HuH-7 (cell line): ENCODE data around the gene RTN4.
A peak's percentile ranks its signal among the peaks of the same experiment; 100 is the strongest.
"Not testable (repeated sequence)": the region's sequence is repeated elsewhere in the genome, so short reads cannot be mapped to it uniquely, and the experiment has no call there.

Source experiments
- DNase-seq: peaks from one replicate; pipeline ENCODE4 v3.0.0; 2011; ENCODE audit warnings: low spot score

RTN4 gene, protein sequence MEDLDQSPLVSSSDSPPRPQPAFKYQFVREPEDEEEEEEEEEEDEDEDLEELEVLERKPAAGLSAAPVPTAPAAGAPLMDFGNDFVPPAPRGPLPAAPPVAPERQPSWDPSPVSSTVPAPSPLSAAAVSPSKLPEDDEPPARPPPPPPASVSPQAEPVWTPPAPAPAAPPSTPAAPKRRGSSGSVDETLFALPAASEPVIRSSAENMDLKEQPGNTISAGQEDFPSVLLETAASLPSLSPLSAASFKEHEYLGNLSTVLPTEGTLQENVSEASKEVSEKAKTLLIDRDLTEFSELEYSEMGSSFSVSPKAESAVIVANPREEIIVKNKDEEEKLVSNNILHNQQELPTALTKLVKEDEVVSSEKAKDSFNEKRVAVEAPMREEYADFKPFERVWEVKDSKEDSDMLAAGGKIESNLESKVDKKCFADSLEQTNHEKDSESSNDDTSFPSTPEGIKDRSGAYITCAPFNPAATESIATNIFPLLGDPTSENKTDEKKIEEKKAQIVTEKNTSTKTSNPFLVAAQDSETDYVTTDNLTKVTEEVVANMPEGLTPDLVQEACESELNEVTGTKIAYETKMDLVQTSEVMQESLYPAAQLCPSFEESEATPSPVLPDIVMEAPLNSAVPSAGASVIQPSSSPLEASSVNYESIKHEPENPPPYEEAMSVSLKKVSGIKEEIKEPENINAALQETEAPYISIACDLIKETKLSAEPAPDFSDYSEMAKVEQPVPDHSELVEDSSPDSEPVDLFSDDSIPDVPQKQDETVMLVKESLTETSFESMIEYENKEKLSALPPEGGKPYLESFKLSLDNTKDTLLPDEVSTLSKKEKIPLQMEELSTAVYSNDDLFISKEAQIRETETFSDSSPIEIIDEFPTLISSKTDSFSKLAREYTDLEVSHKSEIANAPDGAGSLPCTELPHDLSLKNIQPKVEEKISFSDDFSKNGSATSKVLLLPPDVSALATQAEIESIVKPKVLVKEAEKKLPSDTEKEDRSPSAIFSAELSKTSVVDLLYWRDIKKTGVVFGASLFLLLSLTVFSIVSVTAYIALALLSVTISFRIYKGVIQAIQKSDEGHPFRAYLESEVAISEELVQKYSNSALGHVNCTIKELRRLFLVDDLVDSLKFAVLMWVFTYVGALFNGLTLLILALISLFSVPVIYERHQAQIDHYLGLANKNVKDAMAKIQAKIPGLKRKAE

DNA sequence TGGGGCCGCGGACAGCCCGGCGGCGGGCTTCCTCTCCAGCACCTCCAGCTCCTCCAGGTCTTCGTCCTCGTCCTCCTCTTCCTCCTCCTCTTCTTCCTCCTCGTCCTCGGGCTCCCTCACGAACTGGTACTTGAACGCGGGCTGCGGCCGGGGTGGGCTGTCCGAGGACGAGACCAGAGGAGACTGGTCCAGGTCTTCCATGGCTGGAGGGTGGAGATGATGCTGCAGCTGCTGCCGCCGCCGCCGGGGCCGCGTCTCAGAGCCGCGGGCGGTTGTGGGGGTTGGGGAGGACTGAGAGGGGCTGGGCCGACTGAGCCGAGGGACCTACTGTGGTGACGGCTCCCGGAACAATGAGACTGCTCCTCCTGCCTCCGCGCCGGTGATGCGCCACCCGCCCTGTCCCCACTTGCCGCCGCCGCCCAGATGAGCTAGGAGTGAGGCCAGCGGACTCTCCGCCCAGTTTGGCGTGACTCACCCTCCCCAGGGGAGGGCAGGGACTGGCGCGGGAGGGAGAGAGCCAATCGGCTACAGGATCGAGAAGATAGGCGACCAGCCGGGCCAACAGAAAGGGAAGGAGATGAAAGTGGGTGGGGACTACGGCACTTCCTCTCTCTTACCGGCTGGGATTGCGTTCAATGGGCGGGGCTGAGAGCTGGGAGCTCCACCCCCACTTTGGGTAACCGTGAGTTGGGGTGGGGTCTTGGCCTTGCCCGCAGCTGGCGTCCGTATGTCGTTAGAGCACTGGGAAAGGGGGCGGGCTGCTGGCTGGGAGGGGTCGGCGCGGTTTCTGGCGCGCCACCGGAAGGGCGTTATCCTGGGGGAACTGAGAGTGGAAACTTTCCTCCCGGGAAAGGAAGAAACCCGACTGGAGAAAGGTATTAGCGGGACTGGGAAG, at the start of gene RTN4:
Gene RTN4, minus strand, starts transcription at position 352 of the 895 bp plus-strand sequence. Its CDS starts 151 bp downstream, at position 201.
- DNase-seq: peak; percentile 99

GRCh38 chr2:55099493-55099877, 49.2 kb upstream of the RTN4 start:
- DNase-seq: no peak

DNA sequence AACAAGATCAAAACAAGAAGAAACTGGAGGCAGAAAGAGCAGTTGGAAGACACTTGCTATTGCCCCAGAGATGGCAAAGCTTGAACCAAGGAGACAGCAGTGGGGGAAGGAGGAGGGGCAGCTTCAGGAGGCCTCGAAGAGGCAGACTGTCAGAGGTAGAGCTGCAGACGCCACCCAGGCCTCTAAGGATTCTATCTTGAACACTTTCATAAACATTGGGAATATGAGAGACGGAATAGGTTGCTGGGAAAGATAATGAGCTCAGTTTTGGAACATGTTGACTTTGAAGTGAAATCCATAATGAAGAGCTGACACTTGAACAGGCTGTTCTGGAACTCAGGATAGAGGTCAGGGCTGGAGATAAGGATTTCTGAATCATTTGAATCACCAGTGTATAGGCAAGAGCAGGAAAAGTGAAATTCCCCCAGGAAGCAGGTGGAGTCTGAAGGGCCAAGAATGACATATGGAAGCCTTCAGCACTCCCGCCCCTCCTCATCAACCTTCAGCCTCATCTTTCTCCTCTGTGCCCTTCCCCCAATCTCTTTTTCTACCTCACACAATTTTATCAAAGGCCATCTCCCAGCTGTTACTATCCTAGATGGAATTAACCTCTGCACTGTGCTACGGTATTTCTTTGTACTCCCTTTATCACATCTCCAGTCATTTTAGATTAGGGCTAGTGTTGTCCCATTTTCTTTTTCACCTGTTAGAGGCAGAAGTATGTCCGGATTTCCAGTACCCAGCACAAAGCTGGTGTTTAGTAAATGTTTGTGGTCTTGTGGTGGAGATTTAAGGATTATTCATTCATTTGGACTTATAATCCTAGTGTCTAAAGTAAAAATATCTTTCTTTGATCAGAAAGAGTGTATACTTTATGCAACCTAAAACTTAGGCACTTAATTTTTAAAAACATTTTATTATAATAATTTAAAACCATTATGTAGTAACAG, 47.5 kb upstream of the RTN4 start:
- no peak for DNase-seq

DNA sequence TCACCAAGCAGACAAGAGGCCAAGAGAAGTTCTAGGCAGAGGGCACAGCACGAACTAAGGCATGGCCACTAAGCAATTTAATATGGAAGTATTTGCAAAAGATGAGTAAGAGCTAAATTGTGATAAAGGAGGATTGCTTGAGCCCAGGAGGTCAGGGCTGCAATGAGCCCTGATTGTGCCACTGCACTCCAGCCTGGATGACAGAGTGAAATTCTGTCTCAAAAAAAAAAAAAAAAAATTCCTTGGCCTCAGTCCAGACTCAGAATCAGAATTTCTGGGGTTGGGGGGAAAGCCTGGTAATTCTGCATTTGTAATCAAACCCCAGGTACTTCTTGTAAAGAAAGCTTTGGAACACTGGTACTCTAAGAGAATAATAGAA, 46.8 kb upstream of the RTN4 start:
- DNase-seq: no peak

- DNase-seq: no peak
Measured at GRCh38 chr2:55096586-55096985, 46.3 kb upstream of the RTN4 start.

GRCh38 chr2:55093381-55093780, 43.1 kb upstream of the RTN4 start:
- no peak for DNase-seq

GRCh38 chr2:55092439-55092838, 42.2 kb upstream of the RTN4 start:
- DNase-seq: no peak

DNA sequence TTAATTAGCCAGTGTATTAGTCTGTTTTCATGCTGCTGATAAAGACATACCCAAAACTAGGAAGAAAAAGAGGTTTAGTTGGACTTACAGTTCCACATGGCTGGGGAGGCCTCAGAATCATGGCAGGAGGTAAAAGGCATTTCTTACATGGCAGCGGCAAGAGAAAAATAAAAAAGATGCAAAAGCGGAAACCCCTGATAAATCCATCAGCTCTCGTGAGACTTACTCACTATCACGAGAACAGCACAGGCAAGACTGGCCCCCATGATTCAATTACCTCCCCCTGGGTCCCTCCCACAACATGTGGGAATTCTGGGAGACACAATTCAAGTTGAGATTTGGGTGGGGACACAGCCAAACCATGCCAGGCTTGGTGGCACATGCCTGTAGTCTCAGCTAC, 41.4 kb upstream of the RTN4 start:
- DNase-seq: not testable (repeated sequence)

DNA sequence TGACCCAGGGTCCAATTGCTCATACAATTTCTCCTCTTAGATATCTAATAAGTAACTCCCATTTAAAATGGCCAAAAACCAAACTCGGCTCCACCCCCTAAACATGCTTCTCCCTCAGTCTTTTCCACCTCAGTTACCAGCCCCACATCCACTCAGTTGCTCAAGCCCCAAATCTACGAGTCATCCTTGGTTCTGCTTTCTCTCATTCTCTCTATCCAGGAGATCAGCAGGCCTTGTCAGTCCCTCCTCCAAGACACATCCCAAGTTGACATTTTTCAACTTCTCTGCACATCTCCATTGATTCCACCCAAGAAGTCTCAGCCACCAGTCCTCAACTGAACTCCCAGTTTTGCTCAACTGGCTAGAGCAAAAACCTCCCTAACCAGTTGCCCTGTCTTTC, 40.5 kb upstream of the RTN4 start:
- DNase-seq: no peak

DNA sequence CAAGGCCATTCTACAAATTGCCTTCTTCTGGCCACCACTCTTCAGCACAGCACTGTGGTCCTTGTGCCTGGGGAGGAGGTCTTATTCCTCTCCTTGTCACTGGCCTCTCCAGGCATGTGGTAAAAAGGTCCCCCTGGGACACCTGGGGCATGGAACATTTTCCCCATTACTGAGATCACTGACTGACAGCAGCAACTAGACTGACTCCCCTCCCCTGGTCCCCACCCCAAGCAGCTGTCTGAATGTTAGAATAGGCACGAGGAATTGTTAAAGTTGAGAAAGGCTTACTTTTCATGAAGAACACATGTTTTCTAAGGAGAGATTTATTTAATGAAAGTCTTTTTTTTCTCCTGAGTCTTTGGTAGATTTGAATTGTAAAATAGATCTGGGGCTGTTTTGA, 39.5 kb upstream of the RTN4 start:
- no peak for DNase-seq

DNA sequence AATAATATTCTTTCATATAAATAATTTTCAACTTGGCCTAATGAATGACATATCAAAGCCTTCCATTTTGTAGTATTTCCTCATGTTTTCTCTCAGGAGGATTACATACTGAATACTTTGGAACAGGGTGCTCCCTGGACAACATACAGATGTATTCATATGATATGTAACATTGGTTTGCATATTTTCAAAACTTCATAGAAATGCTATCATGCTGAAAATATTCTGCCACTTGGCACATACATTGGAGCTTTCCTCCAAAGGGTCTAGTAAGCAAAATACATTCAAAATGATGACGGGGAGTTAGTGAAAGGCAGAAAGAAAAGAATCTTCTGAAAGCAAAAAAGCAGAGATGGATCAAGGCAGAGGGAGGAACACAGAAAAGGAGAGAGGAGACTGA, 38.1 kb upstream of the RTN4 start:
- no peak for DNase-seq

- DNase-seq: no peak
Measured at GRCh38 chr2:55087936-55088335, 37.7 kb upstream of the RTN4 start.

GRCh38 chr2:55087501-55087900, 37.2 kb upstream of the RTN4 start:
- no peak for DNase-seq

DNA sequence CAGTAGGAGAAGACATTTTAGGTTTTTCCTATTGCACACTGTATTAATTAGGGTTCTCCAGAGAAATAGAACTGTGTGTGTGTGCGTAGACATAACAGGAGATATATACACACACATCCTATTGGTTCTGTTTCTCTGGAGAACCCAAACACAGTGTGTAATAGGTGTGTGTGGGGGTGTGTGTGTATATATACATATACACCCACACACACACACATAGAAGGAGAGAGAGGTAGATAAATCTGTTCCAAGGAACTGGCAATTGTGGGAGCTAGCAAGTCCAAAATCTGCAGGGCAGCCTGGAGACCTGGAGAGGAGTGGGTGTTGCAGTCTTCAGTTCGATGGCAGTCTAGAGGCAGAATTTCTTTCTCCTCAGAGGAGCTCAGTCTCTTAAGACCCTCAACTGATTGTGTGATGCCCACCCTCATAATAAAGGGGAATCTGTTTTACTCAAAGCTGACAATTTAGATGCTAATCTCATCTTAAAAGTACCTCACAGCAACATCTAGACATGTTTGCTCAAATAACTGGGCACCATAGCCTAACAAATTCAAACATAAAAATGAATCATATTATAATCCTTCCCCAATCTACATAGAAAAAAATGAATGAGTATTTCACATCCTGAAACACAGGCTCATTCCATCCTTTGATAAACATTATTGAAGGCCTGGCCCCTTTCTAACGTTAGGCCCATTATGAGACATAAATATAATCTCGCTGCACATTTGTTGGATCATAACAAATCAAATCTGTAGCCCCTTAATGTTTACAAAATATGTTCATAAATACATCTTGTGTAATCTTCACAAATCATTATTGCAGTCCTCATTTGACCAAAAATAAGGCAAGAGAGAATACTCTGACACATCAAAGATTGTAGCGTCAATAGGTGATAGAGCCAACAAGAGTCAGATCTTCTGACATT, 35.1 kb upstream of the RTN4 start:
- no peak for DNase-seq

GRCh38 chr2:55084641-55085040, 34.4 kb upstream of the RTN4 start:
- no peak for DNase-seq

DNA sequence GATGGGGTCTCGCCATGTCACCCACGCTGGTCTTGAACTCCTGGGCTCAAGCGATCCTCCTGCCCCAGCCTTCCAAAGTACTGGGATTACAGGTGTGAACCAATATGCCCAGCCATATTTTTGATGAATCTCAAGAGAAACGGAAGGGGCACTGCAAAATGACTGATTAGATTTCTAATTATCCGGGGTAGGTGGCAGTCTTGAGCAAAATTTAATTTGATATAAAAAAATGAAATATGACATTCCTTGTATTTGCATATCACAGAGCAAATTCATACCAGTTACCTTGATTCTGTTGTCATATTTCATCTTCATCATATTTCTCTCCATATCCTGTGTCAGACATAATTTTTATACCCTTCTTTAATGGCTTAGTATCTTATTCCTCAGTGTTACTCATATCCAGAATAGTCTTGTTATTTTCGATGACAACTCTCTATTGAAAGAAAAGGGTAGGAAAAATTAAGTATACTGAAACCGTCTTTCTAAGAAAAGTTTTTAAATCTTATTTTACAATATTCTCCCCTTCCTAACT, 30.0 kb upstream of the RTN4 start:
- DNase-seq: no peak

DNA sequence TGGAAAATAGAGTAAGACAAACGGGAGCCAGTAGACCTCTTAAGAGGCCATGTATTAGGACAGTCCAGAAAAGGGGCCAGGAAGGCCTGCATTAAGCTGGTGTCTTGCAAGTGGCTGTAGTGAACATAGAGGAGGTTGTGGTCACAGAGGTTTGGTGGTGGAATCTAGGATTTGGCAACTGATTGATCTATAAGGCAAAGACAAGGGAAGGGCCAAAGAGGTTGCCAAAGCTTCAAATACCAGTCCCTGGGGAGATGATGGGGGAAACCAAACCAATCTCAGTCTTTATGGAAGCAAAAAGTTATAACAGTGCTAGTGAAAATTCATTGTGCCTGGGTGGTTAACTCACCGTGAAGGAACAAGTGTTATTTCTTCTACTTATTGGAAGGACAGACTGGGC, 28.7 kb upstream of the RTN4 start:
- DNase-seq: no peak

GRCh38 chr2:55076721-55077120, 26.5 kb upstream of the RTN4 start:
- no peak for DNase-seq

- not testable (repeated sequence) for DNase-seq
Measured at GRCh38 chr2:55076019-55076418, 25.8 kb upstream of the RTN4 start.
